OCI-LY3 (cell line): ENCODE results near the gene ITGA6.
A peak's percentile ranks its signal among the peaks of the same experiment; 100 is the strongest.

ENCODE experiments used
- H2AFZ ChIP-seq: fragments of 200-600, 300-600 bp; shearing (Covaris generic); 2 replicates; pipeline ENCODE4 v1.6.0; 2014; ENCODE audit warnings: antibody characterized with exemption, low read depth, low read length
- H3K27ac ChIP-seq: fragments of 200-600, 300-600 bp; sonication (generic); 2 replicates; pipeline ENCODE4 v1.5.1; 2014; ENCODE audit warnings: mild to moderate bottlenecking, low read length, moderate library complexity, mixed read lengths
- H3K27me3 ChIP-seq: fragments of 200-600, 300-600 bp; sonication (generic); 2 replicates; pipeline ENCODE4 v1.6.1; 2014; ENCODE audit warnings: low read depth, low read length, mixed read lengths
- H3K36me3 ChIP-seq: fragments of 200-600, 300-600 bp; sonication (generic); replicated peaks from 2 replicates; pipeline ENCODE3; 2014; ENCODE audit warnings: low read depth, low read length, mixed read lengths
- H3K4me1 ChIP-seq: fragments of 300-600, 200-600 bp; sonication (generic); 2 replicates; pipeline ENCODE4 v1.6.1; 2014; ENCODE audit warnings: low read length, mixed read lengths
- H3K4me2 ChIP-seq: fragments of 200-600, 300-600 bp; sonication (generic); 2 replicates; pipeline ENCODE4 v1.6.1; 2014; ENCODE audit warnings: low read length, mixed read lengths
- H3K4me3 ChIP-seq: fragments of 300-600, 200-600 bp; sonication (generic); 2 replicates; pipeline ENCODE4 v1.5.1; 2014; ENCODE audit warnings: antibody characterized with exemption, mild to moderate bottlenecking, low read length, moderate library complexity
- H3K79me2 ChIP-seq: fragments of 300-600, 200-600 bp; shearing (Covaris generic); 2 replicates; pipeline ENCODE4 v1.6.1; 2014; ENCODE audit warnings: mild to moderate bottlenecking, low read length, mixed read lengths
- H3K9ac ChIP-seq: fragments of 300-600, 200-600 bp; shearing (Covaris generic); 2 replicates; pipeline ENCODE4 v1.6.0; 2014; ENCODE audit warnings: mild to moderate bottlenecking, low read length, moderate library complexity
- H3K9me3 ChIP-seq: fragments of 200-600, 300-600 bp; shearing (Covaris generic); 2 replicates; pipeline ENCODE4 v1.6.1; 2014; ENCODE audit warnings: low read length, mixed read lengths; ENCODE audit not compliant: insufficient read depth
- H4K20me1 ChIP-seq: fragments of 200-600, 300-600 bp; sonication (generic); 2 replicates; pipeline ENCODE4 v1.6.1; 2016; ENCODE audit warnings: low read length, mixed read lengths; ENCODE audit not compliant: insufficient read depth
- EZH2phosphoT487 ChIP-seq: fragments of 200-600 bp; shearing (Covaris generic); IDR thresholded peaks from 2 replicates; pipeline ENCODE4 v1.6.1; 2018; ENCODE audit warnings: antibody characterized with exemption, mixed run types, low read depth
- TF ChIP-seq, protein P1 (sequence below): fragments of 200-600, 300-600 bp; sonication (generic); IDR thresholded peaks from 2 replicates; pipeline ENCODE4 v1.5.1; 2014; ENCODE audit warnings: antibody characterized with exemption, low read length, low read depth

Gene ITGA6

DNA sequence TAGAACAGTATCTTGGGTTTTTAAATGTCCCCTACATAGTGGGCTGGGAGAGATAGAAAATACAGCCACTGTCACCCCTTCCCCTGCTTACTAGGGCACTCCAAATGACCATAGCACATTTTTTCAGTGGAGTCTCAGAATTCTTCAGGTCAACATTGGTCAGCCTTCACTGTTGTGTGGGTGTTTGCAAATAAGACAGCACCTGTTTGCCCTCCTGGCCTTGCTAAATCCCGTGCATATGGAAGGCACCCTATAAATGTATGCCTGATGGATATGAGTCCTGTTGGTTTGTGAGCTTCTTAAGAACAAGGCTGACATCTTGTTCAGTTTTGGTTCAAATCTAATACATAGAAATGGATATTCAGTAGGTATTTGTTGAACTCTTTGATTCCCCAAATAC is 12.5 kb downstream of the ITGA6 start:
- H4K20me1 ChIP-seq = no peaks in the 10 kb centered on the region
- H3K9me3 ChIP-seq = no peaks in the 10 kb centered on the region
- H3K79me2 ChIP-seq = no peaks in the 10 kb centered on the region
- peaks cover 27% of the 10 kb centered on the region for H3K4me1 ChIP-seq
- peaks cover 51% of the 10 kb centered on the region for H3K27me3 ChIP-seq
- H3K36me3 ChIP-seq = no peaks in the 10 kb centered on the region
- no peak overlapping the region for H2AFZ ChIP-seq
- TF ChIP-seq, protein P1, sequence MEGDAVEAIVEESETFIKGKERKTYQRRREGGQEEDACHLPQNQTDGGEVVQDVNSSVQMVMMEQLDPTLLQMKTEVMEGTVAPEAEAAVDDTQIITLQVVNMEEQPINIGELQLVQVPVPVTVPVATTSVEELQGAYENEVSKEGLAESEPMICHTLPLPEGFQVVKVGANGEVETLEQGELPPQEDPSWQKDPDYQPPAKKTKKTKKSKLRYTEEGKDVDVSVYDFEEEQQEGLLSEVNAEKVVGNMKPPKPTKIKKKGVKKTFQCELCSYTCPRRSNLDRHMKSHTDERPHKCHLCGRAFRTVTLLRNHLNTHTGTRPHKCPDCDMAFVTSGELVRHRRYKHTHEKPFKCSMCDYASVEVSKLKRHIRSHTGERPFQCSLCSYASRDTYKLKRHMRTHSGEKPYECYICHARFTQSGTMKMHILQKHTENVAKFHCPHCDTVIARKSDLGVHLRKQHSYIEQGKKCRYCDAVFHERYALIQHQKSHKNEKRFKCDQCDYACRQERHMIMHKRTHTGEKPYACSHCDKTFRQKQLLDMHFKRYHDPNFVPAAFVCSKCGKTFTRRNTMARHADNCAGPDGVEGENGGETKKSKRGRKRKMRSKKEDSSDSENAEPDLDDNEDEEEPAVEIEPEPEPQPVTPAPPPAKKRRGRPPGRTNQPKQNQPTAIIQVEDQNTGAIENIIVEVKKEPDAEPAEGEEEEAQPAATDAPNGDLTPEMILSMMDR = no peak
- no peak for TF ChIP-seq EZH2phosphoT487
- no peak overlapping the region for H3K4me3 ChIP-seq
- no peak overlapping the region for H3K27ac ChIP-seq
- no peak overlapping the region for H3K9ac ChIP-seq
- H3K4me2 ChIP-seq = no peak overlapping the region

DNA sequence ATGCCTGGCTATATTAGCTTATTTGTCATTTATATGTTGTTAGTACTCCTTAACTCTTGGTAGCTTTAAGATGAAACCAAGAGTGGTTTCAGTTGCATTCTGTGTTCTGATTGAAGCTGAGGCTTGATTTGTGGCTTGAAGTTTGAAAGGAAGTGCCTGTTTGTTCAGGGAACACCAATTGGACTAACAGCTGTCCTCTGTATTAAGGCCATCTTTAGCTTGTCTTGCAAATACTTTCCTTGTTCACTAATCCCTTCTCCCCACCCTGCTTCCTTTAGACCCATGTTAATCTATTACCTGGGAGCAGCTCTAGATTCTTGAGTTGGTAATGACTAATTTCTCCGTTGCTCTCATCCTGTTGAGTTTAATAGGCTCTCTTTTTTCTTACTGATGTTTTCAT is 13.4 kb downstream of the ITGA6 start:
- H3K9ac ChIP-seq = no peak overlapping the region
- no peaks in the 10 kb centered on the region for H4K20me1 ChIP-seq
- H3K27me3 ChIP-seq = peaks cover 46% of the 10 kb centered on the region
- H3K4me1 ChIP-seq = peaks cover 27% of the 10 kb centered on the region
- H3K36me3 ChIP-seq = no peaks in the 10 kb centered on the region
- no peak overlapping the region for H2AFZ ChIP-seq
- no peaks in the 10 kb centered on the region for H3K79me2 ChIP-seq
- H3K4me2 ChIP-seq = peak overlapping the region; percentile 30; the same call in 1 of the 2 replicates
- no peak overlapping the region for H3K4me3 ChIP-seq
- H3K27ac ChIP-seq = no peak overlapping the region
- H3K9me3 ChIP-seq = no peaks in the 10 kb centered on the region
- no peak for TF ChIP-seq EZH2phosphoT487
- TF ChIP-seq, protein P1 = no peak

DNA sequence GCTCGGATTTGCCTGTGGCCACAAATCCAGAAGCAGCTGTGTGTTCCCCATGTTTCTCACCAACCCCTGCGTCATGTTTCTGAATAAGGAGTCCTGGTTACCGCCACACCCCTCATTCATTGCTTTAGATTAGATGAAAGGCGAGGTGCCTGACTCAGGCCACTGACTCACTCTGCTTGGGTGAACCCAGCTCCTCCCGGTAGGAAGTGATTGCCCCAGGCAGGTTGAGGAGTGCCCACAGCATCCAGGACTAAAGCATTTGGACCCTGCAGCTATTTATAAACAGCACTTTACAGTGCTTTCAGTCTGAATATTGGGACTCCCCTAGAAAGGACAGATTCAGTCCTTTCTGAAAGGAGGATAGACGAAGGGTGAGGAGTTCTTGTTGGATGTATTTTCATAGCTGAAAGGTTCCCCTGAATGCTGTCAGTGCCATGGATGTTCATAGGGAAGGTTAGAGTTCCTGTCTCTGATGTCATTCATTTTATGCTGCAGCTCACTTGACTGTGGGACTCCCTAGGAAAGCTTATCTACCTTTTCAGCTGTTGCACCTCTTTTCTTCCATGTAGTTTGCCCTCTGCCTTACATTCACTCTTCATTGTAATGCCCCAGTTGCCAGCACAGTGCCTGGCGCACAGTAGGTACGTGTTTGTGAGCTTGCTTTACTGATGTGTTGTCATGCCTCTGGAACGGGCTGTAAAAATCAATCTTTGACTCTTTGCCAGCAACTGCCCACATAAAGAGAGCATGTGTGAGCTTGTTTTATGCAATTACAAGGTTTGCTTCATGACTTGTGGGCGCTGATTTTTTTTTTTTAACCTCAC is 14.9 kb downstream of the ITGA6 start:
- H3K9me3 ChIP-seq = no peaks in the 10 kb centered on the region
- H3K4me1 ChIP-seq = peaks cover 24% of the 10 kb centered on the region
- H2AFZ ChIP-seq = no peak overlapping the region
- H3K79me2 ChIP-seq = no peaks in the 10 kb centered on the region
- no peak overlapping the region for H3K9ac ChIP-seq
- H3K36me3 ChIP-seq = no peaks in the 10 kb centered on the region
- H3K4me2 ChIP-seq = no peak overlapping the region
- H3K27ac ChIP-seq = no peak overlapping the region
- TF ChIP-seq EZH2phosphoT487 = no peak
- TF ChIP-seq, protein P1 = no peak
- no peak overlapping the region for H3K4me3 ChIP-seq
- peaks cover 37% of the 10 kb centered on the region for H3K27me3 ChIP-seq
- no peaks in the 10 kb centered on the region for H4K20me1 ChIP-seq

DNA sequence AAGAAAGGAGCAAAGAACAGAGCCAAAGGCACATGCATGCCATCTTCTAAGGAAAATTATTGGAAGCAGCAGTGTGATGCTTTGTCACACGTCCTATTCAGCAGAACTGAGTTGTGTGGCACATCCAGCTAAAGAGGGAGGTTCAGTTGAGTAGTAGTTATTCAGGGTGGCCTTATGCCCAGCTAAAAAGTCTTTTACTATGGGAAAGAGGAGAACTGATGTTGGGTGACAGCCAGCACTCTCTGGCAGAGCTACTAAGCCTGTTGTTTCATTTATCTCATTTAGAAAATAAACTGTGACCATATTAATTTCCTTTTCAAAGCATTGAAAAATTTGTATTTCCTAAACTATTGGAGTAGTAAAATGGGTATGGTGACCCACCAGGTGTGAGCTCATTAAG is 18.5 kb downstream of the ITGA6 start:
- H3K9me3 ChIP-seq = no peaks in the 10 kb centered on the region
- no peak for TF ChIP-seq EZH2phosphoT487
- TF ChIP-seq, protein P1 = no peak
- no peak overlapping the region for H3K9ac ChIP-seq
- no peak overlapping the region for H3K4me2 ChIP-seq
- H3K27me3 ChIP-seq = peaks cover 32% of the 10 kb centered on the region
- peaks cover 5% of the 10 kb centered on the region for H3K4me1 ChIP-seq
- H2AFZ ChIP-seq = no peak overlapping the region
- no peak overlapping the region for H3K4me3 ChIP-seq
- H3K36me3 ChIP-seq = no peaks in the 10 kb centered on the region
- H4K20me1 ChIP-seq = no peaks in the 10 kb centered on the region
- H3K79me2 ChIP-seq = no peaks in the 10 kb centered on the region
- H3K27ac ChIP-seq = no peak overlapping the region
